Mesothelial cell of epicardium (in vitro differentiated cells): ENCODE results near the gene CYP4F2. TPM values are rescaled to one million over a fixed set of nuclear protein-coding genes. Genes with fewer than 3 reads are reported as not detected.
"Not testable (repeated sequence)": the region's sequence is repeated elsewhere in the genome, so short reads cannot be mapped to it uniquely, and the experiment has no call there.

ENCODE experiments used
- DNase-seq, 2 experiments: peaks; one replicate each; pipeline ENCODE4 v3.0.0; 2021; ENCODE audit warnings: low spot score in 2 of 2; ENCODE audit not compliant: unreplicated experiment in 2 of 2
- H3K27ac Mint-ChIP-seq: 2 replicates; pipeline ENCODE4 v1.8.0; 2021; ENCODE audit warnings: mixed read lengths
- H3K27me3 Mint-ChIP-seq: 2 replicates; pipeline ENCODE4 v1.8.0; 2021; ENCODE audit warnings: low read depth, mixed read lengths
- H3K36me3 Mint-ChIP-seq: 2 replicates; pipeline ENCODE4 v1.8.0; 2021; ENCODE audit warnings: mixed read lengths
- H3K4me1 Mint-ChIP-seq: 2 replicates; pipeline ENCODE4 v1.8.0; 2021; ENCODE audit warnings: mixed read lengths
- H3K4me3 Mint-ChIP-seq: 2 replicates; pipeline ENCODE4 v1.8.0; 2021; ENCODE audit warnings: mild to moderate bottlenecking, moderate library complexity, mixed read lengths
- H3K9me3 Mint-ChIP-seq: 2 replicates; pipeline ENCODE4 v1.8.0; 2021; ENCODE audit warnings: mixed read lengths
- total RNA-seq: library from RNA; stranded (reverse); gene quantifications from 3 replicates; pipeline ENCODE4 v1.2.1, GENCODE V29; 2021
- TF ChIP-seq, protein P1 (sequence below): fragments of 200-600 bp; sonication (generic); IDR thresholded peaks from one replicate; pipeline ENCODE4 v1.5.0; 2021; ENCODE audit warnings: antibody characterized with exemption; ENCODE audit not compliant: unreplicated experiment

CYP4F2 gene
- total RNA-seq, 1 donor from 2014 or later: not detected

DNA sequence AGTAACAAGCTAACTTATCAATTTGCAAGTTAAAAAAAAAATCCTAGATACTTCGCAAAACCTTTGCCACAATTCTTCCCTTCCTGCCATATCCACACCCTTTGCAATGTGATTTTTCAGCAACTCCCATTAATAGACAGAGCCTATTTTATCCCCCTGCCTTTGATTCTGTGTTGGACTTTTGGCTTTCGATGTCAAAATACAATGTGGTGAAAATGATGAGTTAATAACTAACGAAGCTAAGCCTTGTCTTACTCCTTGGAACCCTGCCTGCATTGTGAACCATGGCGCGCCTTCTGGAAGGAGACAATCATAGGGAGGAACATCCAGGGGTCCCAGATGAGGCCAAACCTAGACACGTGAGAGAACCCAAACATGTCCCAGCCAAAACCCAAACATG is 6.4 kb downstream of the CYP4F2 start:
- Mint-ChIP-seq H3K4me3 (no peak overlapping the region), H3K27ac (no peak overlapping the region), H3K4me1 (no peaks in the 10 kb centered on the region), H3K27me3 (no peaks in the 10 kb centered on the region), H3K36me3 (no peaks in the 10 kb centered on the region), H3K9me3 (peaks cover 31% of the 10 kb centered on the region)
- DNase-seq: no peak
- TF ChIP-seq, protein P1, sequence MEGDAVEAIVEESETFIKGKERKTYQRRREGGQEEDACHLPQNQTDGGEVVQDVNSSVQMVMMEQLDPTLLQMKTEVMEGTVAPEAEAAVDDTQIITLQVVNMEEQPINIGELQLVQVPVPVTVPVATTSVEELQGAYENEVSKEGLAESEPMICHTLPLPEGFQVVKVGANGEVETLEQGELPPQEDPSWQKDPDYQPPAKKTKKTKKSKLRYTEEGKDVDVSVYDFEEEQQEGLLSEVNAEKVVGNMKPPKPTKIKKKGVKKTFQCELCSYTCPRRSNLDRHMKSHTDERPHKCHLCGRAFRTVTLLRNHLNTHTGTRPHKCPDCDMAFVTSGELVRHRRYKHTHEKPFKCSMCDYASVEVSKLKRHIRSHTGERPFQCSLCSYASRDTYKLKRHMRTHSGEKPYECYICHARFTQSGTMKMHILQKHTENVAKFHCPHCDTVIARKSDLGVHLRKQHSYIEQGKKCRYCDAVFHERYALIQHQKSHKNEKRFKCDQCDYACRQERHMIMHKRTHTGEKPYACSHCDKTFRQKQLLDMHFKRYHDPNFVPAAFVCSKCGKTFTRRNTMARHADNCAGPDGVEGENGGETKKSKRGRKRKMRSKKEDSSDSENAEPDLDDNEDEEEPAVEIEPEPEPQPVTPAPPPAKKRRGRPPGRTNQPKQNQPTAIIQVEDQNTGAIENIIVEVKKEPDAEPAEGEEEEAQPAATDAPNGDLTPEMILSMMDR: no peak

DNA sequence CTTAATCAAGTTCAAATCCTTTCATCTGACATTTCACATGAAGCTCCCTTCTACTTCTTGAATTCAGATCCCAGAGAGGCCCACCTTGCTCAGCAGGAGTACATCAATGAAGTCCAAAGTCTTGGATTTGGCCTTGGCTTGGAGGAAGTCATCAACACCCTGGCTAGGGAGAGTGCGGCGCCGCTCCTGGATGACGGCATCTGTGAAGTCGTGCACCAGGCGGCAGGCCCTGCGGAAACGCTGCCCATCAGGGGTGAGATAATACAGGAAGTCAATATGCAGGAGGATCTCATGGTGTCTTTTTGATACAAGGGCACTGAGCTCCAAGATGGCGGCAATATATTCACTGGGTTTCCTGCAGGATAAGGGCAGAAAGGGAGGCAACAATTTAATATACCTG is 8.5 kb downstream of the CYP4F2 start:
- H3K4me3 Mint-ChIP-seq, H3K36me3 Mint-ChIP-seq, DNase-seq, H3K27me3 Mint-ChIP-seq, H3K27ac Mint-ChIP-seq, H3K4me1 Mint-ChIP-seq: not testable (repeated sequence)
- H3K9me3 Mint-ChIP-seq: peaks cover 21% of the 10 kb centered on the region

DNA sequence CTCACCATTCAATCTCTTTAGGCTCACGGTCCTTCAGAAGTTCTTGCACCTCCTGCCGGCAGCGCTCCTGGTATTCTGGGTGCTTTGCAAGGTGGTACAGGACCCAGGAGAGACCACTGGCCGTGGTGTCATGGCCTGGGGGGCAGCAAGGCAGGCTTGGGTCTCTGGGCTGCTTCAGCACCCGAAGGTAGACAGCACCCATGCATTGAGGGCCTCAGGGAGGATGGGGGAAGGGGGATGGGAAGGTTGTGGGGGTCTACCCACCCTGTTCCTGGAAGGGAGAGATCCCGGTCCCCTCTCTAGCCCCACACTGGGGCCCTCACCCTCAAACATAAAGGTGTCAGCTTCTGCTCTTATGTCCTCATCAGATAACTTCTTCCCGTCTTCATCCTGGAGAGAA is 12.0 kb downstream of the CYP4F2 start:
- DNase-seq: no peak
- Mint-ChIP-seq H3K36me3 (no peaks in the 10 kb centered on the region), H3K27me3 (no peaks in the 10 kb centered on the region), H3K4me3 (no peak overlapping the region), H3K4me1 (no peaks in the 10 kb centered on the region), H3K27ac (no peak overlapping the region), H3K9me3 (peaks cover 27% of the 10 kb centered on the region)
- TF ChIP-seq, protein P1: no peak

DNA sequence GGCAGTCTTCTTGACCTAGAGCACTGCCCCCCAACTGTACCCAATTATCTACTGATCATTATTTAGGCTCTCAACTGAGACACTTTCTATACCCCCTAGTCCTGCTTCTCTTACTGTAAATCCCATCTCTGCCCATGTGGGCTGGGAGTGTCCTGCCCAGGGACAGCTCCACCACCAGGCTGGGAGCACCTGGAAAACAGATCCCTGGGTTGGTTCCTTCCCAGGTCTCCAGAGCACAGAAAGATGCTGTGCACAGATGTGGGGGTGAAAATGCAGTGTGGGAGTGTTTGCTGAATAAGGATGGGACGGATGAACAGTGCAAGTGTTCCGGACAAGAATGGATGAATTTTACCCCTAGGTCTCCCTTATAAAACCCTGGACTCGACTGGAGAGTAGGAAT is 12.7 kb downstream of the CYP4F2 start:
- H3K4me3 Mint-ChIP-seq: no peak overlapping the region
- no peak overlapping the region for H3K27ac Mint-ChIP-seq
- DNase-seq: no peak
- TF ChIP-seq, protein P1: no peak
- H3K27me3 Mint-ChIP-seq: no peaks in the 10 kb centered on the region
- no peaks in the 10 kb centered on the region for H3K36me3 Mint-ChIP-seq
- H3K4me1 Mint-ChIP-seq: no peaks in the 10 kb centered on the region
- peaks cover 30% of the 10 kb centered on the region for H3K9me3 Mint-ChIP-seq

DNA sequence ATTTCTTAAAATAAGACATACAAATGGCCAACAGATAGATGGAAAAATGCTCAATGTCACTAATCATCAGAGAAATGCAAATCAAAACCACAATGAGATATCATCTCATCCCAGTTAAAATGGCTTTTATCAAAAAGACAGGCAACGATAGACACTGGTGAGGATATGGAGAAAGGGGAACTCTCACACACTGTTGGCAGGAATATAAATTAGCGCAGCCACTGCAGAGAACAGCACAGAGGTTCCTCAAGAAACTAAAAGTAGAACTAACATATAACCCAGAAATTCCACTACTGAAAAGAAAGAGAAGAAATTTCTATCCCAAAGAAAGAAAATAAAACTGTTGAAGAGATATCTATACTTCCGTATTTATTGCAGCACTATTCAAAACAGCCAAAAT is 14.5 kb downstream of the CYP4F2 start:
- not testable (repeated sequence) for H3K36me3 Mint-ChIP-seq, H3K4me3 Mint-ChIP-seq, DNase-seq, H3K27me3 Mint-ChIP-seq, H3K27ac Mint-ChIP-seq, H3K4me1 Mint-ChIP-seq
- H3K9me3 Mint-ChIP-seq: peaks cover 36% of the 10 kb centered on the region

DNA sequence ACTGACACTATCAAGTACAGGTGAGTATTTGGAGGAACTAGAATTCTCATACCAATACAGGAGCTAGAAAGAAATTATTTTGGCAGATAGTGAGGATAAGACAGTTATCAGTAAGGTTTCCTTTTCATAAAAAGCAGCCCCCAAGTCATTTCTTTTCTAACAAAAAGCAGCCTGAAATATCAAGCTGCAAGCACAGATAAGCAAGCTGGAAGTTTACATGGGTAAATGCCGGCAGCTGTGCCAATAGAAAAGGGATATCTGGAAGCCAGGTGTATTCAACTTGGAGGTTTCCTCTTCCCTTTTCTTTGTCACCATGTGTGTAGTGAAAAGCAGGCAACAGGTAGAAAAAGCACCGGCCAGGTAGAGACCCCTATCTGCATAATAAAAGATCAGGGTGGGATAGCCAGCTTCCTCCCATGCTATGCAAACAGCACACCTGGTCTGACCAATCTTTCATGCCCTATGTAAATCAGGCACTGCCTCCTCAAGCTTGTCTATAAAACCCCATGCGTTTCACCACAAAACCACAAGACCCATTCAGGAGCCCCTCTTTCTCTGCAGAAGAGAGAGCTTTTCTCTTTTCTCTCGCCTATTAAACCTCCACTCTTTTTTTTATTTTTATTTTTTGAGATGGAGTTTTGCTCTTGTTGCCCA is 22.9 kb downstream of the CYP4F2 start:
- TF ChIP-seq, protein P1: no peak
- Mint-ChIP-seq H3K4me3 (no peak overlapping the region), H3K4me1 (no peaks in the 10 kb centered on the region), H3K27ac (no peak overlapping the region), H3K9me3 (peaks cover 39% of the 10 kb centered on the region), H3K27me3 (no peaks in the 10 kb centered on the region), H3K36me3 (no peaks in the 10 kb centered on the region)
- DNase-seq: no peak

DNA sequence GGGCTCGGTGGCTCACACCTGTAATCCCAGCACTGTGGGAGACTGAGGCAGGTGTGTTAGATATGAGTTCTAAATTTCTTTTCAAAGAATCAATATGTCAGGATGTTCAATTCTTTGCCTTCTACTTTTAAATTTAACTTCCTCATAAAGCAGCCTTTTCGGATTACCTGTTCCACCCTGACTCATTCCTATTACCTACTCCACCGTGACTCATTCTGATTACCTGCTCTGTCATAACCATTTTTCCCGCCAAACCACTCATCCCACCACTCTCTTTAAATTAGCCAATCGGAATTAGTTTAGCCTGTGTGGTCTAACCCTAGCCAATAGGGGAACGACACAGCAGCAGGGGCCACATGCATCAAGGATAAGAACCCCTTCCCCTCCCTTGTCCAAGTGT is 24.1 kb downstream of the CYP4F2 start:
- peaks cover 47% of the 10 kb centered on the region for H3K9me3 Mint-ChIP-seq

More for the DNA sequence above, 24.1 kb downstream of the CYP4F2 start:
- not testable (repeated sequence) for DNase-seq, H3K4me3 Mint-ChIP-seq, H3K27ac Mint-ChIP-seq, H3K4me1 Mint-ChIP-seq, H3K36me3 Mint-ChIP-seq, H3K27me3 Mint-ChIP-seq
